ENCODE results near the gene ZHX3.

ZHX3 gene

DNA sequence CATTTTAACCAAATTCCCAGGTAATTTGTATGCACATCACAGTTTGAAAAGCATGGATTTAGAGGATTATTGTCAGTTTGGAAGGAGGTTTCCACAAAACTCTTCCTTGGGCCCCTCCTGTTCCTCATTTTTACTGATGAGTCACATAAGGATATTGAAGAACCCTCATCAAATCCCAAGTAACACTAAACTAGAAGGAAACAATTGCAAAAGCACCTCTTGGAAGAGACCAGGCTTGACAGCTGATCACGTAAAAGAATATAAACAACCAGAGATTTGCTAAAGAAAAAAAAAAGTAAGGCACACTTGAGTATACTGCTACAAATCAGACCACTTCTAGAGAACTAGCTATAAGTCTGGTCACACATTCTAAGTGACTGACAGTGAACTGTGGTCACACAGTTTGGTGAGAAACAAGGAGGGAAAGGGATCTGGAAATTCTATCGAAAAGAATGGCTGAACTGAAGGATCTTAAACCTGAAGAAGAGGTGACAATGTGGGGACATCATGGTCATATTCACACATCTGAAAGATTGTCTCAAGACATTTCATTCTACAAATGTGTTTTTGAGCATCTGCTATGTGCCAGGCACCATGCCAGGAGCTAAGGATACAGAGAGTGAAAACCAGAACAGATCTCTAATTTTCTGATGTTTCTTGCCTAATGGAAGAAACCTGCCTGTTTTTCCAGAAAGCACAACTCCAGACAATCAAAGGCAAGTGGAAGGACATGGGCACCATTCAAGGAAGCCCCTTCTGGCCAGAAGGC lies 24.1 kb downstream of the ZHX3 start:
- no peak for DNase-seq

DNA sequence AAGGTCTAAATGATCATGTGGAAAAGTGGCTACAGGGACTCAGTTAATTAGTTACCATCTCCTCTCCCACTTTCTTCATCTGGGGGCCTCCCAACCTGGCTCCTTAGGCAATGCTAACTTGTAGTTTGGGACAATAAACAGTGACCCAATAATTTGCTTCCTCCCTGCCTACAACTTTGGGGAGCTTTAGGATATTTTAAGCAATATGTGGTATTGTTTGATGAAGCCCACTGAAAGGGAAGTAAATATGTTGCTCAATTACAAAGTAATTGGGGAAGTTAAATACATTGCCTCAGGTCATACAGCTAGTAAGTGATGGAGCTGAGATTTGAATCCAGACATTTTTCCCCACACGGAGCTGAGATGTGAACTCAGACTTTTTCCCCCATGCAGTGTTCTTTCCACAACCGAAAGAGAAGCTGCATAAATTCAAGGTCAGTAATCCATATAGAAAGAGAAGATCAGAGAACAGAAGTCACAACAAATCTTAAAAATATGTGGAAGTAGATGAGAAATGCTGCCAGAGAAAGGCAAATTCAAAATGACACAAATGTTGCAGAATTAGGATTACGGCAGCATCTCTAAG lies 26.6 kb downstream of the ZHX3 start:
- no peak for DNase-seq

DNA sequence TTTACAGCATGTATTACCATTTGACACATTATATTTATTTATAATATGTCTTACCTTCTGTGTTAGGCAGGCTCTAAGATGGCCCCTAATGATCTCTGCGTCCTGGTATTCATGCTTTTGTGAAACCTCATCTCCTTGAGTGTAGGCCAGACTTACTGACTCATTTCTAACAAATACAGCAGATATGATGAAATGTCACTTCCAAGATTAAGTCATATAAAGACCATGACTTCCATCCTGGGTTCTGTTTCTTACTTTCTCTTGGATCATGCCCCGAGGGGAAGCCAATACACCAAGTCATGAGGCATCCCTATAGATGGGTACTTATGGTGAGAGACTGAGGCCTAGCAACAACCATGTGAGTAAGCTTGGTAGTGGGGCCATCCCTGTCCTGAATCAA lies 30.2 kb downstream of the ZHX3 start:
- no peak for DNase-seq

DNA sequence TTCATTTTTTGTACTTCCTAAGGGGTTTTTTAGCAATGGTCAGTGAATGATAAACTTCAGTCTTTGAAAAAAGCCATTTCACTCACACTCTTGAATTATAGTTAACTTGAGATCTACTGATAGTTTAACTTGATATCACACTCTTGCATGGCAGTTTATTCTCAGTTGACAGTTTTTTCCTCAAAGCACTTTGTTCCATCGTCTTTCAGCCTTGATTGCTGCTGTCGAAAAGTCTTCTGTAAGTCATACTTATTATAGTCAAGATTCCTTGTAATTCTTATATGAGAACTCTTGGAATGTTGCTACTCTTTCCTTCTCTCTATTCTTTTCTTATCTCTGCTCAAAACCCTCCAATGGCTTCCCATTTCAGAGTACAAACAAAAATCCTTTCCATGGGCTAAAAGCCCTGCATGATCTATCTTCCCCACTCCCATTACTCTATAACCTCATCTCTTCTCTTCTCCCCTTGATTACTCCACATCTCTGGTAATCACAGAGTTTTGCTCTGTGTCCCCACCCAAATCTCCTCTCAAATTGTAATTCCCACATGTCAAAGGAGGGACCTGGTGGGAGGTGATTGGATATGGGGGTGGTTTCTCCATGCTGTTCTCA lies 31.2 kb downstream of the ZHX3 start:
- no peak for DNase-seq

DNA sequence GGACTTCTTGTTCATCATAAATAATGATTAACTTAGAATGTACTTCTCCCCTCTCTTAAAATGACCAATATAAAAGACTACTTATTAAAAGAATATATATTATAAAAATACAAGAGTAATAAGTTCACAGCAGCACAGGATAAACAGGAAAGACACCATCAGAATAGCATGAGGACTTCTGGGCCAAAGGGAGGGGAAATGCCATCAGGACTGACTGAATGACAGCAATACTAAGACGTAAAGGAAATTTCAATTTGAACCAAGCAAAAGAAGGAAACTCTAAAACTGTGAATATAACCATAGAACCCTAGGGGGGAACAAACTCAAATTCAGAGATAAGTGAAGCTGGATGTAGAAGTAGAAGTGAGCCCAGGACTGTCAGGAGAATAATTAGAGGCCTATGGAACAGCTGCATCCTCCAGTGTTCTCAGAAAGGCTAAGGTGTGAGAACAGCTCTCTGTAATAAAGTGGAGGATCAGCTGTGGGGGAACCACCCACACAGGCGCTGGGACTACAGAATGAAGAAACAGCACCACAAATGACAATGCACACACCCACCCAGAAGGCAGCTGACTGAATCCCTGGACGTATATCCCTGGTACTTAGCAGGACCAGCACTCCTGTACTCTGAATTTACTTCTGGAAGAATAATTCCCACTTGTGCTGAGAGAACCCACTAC lies 37.8 kb downstream of the ZHX3 start:
- no peak for DNase-seq

DNA sequence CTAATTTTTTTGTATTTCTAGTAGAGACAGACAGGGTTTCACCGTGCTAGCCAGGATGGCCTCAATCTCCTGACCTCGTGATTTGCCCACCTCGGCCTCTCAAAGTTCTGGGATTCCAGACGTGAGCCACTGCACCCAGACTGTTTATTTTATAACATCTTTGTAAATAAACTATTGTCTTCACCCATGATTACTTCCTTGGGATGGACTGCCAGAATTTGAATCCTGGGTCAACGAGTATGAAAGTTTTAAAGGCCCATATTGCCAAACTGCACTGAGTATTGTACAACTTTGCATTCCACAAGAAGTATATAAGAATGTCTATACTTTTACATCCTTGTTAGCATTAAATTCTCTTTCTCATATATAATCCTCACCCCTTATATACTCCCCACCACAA lies 38.6 kb downstream of the ZHX3 start:
- no peak for DNase-seq

DNA sequence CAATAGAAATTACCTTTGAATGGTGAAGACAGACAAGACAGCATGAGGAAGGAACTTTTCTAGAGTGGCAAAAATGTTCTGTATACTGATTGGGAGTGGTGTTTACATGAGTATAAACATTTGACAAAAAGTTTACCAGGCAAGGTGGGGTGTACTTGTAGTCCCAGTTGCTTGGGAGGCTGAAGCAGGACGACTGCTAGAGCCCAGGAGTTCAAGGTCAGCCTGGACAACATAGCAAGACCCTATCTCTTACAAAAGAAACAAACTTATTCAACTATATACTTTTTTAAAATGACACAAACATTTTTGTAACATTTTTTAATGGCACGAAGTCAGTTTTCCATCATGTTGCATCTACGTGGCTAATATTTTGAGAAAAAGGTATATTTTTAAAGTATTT lies 40.5 kb downstream of the ZHX3 start:
- no peak for DNase-seq

DNA sequence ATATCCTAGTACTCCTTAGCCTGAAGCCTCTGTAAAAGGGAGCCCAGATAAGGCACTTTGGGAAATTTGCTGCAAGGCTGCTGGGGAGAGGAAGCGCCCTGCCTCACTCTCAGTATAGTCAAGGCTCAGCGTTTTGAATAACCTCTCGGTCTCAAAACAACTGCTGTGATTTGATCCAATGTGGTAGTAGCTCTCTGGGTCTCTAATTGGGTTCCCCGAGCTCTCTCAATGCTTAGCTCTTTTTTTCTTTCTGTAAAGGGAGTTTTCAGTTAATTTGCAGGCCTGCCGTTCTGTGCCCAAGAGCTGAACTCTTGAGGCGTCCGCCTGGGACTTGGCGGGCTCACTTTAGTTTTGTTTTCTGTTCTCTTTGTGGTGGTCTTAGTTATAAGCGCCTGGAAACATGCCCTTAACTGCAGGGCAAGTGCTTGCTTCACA lies 41.2 kb downstream of the ZHX3 start:
- no peak for DNase-seq

DNA sequence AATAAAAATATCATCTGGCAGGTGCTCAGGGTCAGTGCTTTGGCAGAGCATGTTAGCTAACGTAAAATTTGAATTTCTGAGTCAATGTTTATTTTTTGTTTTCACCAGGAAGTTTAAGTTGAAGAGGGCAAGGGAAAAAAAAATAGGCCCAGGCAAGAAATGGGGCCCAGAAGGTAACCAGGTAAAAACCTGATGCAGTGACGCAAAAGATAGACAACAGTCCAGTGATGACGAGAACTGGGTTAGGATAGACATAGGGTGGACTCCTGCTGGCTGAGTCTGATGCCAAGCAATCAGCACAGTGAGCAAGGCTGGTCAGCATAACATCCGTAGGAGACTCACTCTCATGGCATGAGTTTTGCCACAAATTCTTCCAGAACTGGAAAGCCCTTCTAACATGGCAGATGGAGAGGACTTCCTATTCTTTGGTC lies 42.2 kb downstream of the ZHX3 start:
- no peak for DNase-seq

DNA sequence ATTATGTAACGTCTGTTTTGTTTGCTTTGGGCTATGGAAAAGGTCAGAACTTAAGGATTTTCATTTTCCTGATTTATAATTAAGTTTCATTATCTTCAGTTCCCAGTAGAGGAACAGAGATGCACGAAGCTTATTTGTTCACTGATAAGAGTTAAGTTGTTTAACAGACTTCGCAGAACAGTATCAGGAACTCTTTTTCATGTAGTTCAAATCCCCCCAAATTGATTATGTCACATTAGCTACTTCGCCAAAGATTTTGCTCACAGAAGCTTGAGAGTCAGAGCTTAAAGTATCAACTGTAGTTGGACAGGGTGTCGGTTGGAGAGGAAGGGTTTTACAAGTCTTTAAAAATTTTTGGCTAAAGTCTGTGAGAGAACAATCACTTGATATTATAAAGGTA lies 43.4 kb downstream of the ZHX3 start:
- no peak for DNase-seq

DNA sequence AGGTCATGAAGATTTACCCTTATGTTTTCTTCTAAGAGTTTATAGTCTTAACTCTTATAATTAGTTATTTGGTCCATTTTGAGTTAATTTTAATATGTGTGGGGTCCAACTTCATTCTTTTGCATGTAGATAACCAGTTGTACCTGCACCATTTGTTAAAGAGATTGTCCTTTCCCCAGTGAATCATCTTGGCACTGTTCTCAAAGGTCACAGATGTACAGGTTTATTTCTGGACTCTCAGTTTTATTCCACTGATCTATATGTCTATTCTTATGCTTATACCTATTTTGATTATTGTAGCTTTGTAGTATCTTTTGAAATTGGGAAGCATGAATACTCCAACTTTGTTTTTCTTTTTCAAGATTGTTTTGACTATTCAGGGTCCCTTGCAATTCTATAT lies 44.1 kb downstream of the ZHX3 start:
- DNase-seq = no peak

DNA sequence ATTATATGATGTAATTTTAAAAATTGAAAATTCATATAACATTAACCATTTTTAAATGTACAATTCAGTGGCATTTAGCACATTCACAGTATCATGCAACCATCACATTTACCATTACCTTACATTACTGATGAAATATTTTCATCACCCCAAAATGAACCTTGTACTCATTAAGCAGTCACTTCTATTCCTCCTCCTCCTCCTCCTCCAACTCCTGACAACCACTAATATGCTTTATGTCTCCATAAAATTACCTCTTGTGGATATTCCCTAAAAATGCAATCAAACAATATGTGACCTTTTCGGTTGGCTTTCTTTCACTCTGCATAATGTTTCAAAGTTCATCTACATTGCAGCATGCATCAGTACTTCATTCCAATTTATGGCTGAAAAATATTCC lies 45.2 kb downstream of the ZHX3 start:
- DNase-seq = no peak

DNA sequence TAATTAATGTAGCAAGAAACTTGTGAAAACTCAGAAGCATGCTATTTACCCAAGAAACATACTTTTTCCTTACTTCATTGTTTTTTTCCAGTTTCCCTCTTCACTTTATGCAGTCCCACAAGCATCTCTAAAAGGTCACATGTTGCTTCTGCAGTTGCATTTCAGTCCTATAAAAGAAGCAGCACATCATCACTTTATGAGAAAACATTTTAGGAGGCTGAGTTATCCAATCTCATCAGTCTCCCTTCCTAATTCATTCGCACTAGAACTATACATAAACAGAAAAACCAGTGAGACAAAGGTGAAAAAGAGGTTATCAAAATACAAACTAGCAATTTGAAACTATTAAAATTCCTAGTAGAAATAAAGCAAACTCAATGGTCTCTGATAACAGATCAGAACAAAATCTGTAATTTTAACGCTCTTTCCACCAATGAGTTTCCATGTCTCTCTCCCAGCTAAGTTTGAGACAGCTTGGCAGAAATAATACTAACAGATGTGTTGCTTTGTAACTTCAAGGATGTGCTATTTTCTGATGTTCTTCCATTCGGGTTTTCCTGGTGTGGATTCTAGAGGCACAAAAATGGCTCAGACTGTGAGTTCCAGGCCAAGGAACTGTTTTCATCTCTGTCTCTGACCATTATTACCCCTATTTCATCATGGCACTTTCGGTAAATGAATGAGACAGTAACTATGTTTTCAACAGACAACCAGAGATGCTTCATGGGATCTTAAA lies 48.4 kb downstream of the ZHX3 start:
- DNase-seq = no peak

DNA sequence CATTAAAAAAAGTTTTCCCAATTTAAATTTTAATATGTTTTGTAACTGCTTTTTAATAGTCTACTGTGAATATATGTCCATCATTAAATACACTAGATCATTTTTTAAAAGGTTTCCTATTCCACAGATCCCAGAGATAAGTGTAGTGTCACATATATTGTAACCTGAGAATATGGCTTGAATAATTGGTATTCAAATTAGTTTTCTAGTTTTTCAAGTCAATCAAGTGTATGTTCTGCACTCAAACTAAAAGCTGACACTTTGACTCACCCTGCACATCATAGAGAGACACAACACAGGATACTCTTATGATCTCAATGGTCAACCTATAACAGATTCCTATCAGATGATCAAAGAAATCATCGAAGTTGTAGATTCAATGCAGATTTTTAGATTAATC lies 49.1 kb downstream of the ZHX3 start:
- no peak for DNase-seq

DNA sequence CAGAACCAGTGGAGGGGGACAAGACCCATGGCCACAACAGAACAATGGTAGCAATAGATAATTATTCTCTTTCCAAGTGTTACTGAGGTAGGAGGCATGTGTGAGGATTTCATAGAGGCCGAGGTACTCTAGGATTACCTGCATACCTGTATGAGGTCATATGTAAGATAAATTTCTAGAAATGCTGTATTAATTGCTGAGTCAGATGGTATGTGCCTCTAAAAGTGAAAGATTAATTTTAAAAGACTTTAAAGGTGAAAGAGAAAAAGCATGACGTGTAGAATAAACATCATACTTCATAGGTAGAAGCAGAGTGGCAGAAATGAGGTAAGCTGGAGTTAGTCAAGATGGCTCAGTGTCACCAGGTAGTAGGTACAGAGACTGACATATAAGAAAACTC lies 51.6 kb downstream of the ZHX3 start:
- DNase-seq = no peak

DNA sequence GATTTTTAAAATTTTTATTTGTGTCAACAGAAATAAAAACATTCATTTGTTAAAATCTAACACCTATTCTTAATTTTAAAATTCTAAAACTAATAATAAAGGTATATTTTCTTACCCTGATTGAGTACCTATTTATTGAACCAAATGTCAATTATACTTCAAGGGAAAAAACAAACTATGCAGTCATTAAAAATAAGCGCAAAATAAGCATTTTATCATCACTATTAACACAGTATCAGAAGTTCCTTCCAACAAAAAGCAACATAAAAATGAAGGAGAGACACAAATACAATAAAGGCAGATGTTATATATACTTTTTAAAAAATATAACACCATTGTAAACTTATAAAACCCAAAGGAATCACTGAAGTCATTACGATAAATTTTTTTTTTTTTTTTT lies 52.7 kb downstream of the ZHX3 start:
- no peak for DNase-seq

DNA sequence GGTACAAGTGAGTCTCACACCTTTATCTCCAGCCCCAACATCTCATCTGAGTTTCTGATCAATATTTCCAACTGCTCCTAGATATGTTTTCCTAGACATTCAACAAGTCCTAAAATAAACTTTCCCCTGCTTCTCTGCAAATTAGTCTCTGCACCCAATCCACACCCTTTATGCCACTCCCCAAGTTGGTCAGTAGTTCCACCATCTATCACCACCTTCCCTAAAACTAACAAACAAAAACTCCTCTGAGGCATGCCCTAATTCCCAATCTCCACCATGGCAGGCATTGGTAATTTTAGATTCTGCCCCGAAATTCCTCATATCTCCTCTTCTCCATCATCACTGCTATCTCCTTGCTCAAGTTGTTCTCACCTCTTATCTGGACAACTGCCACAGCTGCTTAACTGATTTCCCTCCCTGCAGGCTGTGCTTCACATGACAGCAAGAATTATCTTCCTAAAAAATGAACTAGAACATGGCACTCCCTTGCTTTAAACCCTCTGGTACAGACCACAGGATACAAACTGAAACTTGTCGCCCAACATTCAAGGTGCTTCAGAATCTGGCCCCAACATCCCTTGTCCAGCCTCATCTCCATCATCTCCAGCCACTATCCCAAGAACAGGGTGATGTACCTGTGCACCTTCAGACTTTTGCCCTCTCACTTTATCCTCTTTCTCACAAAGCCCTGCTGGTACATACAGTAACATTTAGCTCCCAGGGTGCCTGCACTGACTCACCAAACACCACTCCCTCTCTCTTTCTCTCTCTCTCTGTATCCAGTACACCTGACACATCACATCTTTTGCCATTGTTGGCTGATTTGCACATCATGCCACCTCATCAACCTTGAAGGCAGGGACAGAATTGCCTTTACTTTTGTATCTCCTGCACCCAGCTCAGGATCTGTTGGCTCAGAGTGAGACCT lies 55.5 kb downstream of the ZHX3 start:
- no peak for DNase-seq

DNA sequence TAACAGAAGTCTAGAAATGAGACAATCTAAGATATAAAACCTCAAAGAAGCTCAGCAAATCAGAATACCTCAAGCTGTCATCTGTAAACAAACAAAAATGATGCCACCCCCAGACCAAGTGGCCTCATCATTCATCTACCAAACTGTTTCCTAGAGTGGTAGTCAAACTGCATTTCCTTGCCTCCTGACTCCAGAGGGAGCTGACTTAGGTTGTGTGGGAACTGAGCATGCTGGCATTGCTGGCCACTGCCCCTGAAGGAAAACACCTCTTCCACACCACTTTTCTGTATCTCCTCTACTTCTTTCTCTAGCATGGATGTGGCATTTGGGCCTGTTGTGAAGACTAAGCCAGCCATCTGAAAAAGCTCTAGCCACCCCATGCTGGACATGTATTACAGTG lies 56.3 kb downstream of the ZHX3 start:
- DNase-seq = no peak

DNA sequence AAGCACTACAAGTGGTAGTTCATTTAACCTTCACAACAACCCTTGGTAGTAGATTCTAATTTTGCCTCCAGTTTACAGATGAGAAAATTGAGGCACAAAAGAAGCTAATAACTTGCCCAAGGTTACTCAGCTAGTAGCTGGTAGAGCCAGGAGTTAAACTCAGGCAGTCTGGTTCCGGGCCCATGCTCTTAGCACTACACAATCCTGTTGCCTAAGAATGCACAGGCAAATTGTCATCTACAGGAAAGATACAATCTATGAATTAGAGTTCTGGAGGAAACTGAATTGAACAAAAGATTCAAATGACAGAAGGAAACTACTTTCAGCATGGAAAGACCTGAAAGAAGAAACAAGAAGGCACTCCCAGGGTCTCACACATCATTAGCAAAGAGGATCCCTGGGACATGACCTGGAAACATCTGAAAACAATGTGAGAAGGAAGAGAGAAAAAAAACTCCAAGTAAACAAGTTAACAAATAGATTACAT lies 56.8 kb downstream of the ZHX3 start:
- DNase-seq = no peak

DNA sequence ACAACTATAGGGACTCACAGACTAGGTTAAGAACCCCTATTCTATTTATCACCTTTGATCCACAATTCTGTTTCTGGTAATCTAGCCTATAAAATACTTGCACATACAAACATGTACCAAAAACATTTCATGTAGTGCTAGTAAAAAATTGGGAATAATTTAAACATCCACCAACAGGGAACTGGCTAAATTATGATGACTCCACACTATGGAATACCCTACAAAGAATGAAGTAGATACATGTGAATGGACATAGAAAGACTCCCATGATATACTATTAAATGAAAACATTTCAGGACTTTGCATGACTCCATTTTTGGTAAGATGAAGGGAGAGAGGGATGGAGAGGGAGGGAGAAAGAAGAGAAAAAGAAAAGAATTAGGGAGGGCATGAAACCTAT lies 58.2 kb downstream of the ZHX3 start:
- DNase-seq = no peak

DNA sequence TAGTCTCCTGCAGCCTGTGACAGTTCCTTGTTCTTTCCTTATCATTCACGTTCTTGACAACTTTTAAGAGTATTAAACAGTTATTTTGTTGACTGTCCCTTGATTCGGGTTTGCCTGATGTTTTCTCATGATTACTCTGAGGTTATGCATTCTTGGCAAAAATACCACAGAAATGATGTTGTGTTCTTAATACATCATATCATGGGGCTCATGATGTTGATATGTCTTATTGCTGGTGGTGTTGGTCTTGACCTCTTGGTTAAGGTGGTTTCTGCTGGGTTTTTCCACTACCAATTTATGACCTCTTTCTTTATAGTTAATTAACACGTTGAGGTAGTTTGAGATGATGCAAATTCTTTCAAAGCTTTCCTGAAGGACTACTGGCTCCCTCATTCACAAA lies 59.1 kb downstream of the ZHX3 start:
- DNase-seq = no peak

DNA sequence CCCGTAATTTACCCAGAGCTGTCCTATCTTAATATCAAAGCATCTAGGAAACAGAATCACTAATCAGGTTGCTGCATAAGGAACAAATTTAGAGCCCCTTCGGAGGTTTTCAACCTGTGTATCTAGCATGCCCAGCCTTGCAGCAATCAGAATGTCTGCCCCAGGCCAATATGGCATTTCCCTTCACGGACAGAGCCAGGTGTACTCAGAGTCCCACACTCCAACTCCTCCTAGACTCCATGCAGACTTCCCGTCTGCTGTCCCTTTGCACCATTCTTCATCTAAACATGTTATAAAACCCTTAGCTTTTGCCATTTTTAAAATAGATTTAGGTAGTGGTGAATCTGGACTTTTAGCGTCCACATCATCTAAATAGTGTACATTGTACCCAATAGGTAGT lies 61.0 kb downstream of the ZHX3 start:
- no peak for DNase-seq
